H1 (cell line): ENCODE results near the gene CHRNA4. TPM values are rescaled to one million over a fixed set of nuclear protein-coding genes. Genes with fewer than 3 reads are reported as not detected.

Source experiments
- CTCF ChIA-PET: fragments of 300-600 bp; sonication (Branson Sonifier 250); formaldehyde crosslinking; loops from one replicate; lab custom pipeline; 2021; ENCODE audit not compliant: partially characterized antibody; lab: Charles Lee
- POLR2A ChIA-PET: fragments of 300-600 bp; sonication (Branson Sonifier 250); formaldehyde crosslinking; loops from one replicate; lab custom pipeline; 2021; ENCODE audit warnings: inconsistent platforms; ENCODE audit not compliant: partially characterized antibody; lab: Charles Lee
- DNase-seq, 2 experiments: peaks; one replicate each; pipeline versions ENCODE4 v3.0.0 to v3.0.0-alpha.2; 2010 to 2022; ENCODE audit warnings: low spot score in 2 of 2, low read depth in 1 of 2, mixed read lengths in 1 of 2
- FAIRE-seq: peaks from 2 replicates; lab custom pipeline; 2011; peaks lifted over from hg19 to GRCh38; lab: Jason Lieb, UNC
- H2AFZ ChIP-seq: 2 replicates; pipeline ENCODE4 v1.8.1; 2012; ENCODE audit warnings: low read length, inconsistent platforms
- H2AK5ac ChIP-seq: 2 replicates; pipeline ENCODE4 v1.6.1; 2013; ENCODE audit warnings: low read depth, low read length
- H2BK120ac ChIP-seq: replicated peaks from 2 replicates; pipeline ENCODE3; 2013; ENCODE audit warnings: low read depth, low read length, inconsistent platforms
- H2BK12ac ChIP-seq: 2 replicates; pipeline ENCODE4 v1.6.1; 2013; ENCODE audit warnings: low read depth, low read length
- H2BK15ac ChIP-seq: 2 replicates; pipeline ENCODE4 v1.6.1; 2013; ENCODE audit warnings: low read length
- H2BK20ac ChIP-seq: 2 replicates; pipeline ENCODE4 v1.6.1; 2013; ENCODE audit warnings: low read length
- H2BK5ac ChIP-seq: 2 replicates; pipeline ENCODE4 v1.6.1; 2013; ENCODE audit warnings: low read depth, low read length
- H3K14ac ChIP-seq: 2 replicates; pipeline ENCODE4 v1.6.1; 2013; ENCODE audit warnings: inconsistent platforms; ENCODE audit not compliant: insufficient read length
- H3K18ac ChIP-seq: 2 replicates; pipeline ENCODE4 v1.6.1; 2013; ENCODE audit warnings: low read length; ENCODE audit errors: extremely low read depth
- H3K23ac ChIP-seq: 2 replicates; pipeline ENCODE4 v1.6.1; 2013; ENCODE audit warnings: inconsistent platforms; ENCODE audit not compliant: insufficient read length
- H3K23me2 ChIP-seq: 2 replicates; pipeline ENCODE4 v1.6.1; 2013; ENCODE audit warnings: low read depth, low read length
- H3K27ac ChIP-seq: 2 replicates; pipeline ENCODE4 v1.6.1; 2011; ENCODE audit warnings: low read depth, low read length, inconsistent platforms
- H3K27me3 ChIP-seq, 4 experiments: replicated peaks in 1 of 4; 1 replicate in 1 of 4; 2 replicates in 3 of 4; pipeline versions ENCODE4 v1.6.1 to v1.8.1; 2011 to 2013; ENCODE audit warnings: low read length in 3 of 4, mild to moderate bottlenecking in 3 of 4, inconsistent platforms in 2 of 4, mixed read lengths in 2 of 4, moderate library complexity in 1 of 4; ENCODE audit not compliant: control insufficient read depth in 3 of 4, insufficient read depth in 3 of 4; ENCODE audit errors: extremely low read depth in 1 of 4
- H3K36me3 ChIP-seq, 4 experiments: 2 replicates each; pipeline versions ENCODE4 v1.6.1 to v1.8.1; 2011 to 2013; ENCODE audit warnings: mild to moderate bottlenecking in 4 of 4, low read length in 3 of 4, moderate library complexity in 2 of 4, control low read depth in 1 of 4, inconsistent platforms in 1 of 4; ENCODE audit not compliant: insufficient read depth in 4 of 4, control insufficient read depth in 2 of 4
- H3K4ac ChIP-seq: replicated peaks from 2 replicates; pipeline ENCODE3; 2013; ENCODE audit warnings: low read length, low read depth, mixed read lengths, inconsistent platforms; ENCODE audit not compliant: insufficient read length
- H3K4me1 ChIP-seq, 4 experiments: replicated peaks in 1 of 4; 1 replicate in 1 of 4; 2 replicates in 3 of 4; pipeline versions ENCODE4 v1.6.1 to v1.8.1; 2011 to 2013; ENCODE audit warnings: low read length in 3 of 4, inconsistent platforms in 2 of 4, mixed read lengths in 1 of 4; ENCODE audit not compliant: insufficient read depth in 4 of 4, control insufficient read depth in 3 of 4
- H3K4me2 ChIP-seq, 2 experiments: 2 replicates each; pipeline versions ENCODE4 v1.6.1 to v1.8.1; 2011 to 2013; ENCODE audit warnings: low read depth in 2 of 2, low read length in 2 of 2, control low read depth in 1 of 2, inconsistent platforms in 1 of 2, mild to moderate bottlenecking in 1 of 2; ENCODE audit not compliant: insufficient read depth in 1 of 2
- H3K4me3 ChIP-seq, 4 experiments: fragments of 200-600, 300-600 bp in 1 of 4; sonication (generic), shearing (Covaris generic), sonication (Bioruptor Twin) in 1 of 4; 2 replicates each; pipeline versions ENCODE4 v1.5.1 to v1.8.1; 2011 to 2016; ENCODE audit warnings: low read length in 4 of 4, low read depth in 3 of 4, control low read depth in 2 of 4, inconsistent platforms in 2 of 4, mild to moderate bottlenecking in 2 of 4, mixed read lengths in 1 of 4, moderate library complexity in 1 of 4; ENCODE audit not compliant: insufficient read depth in 2 of 4; ENCODE audit errors: extremely low read depth in 1 of 4
- H3K56ac ChIP-seq: replicated peaks from 2 replicates; pipeline ENCODE3; 2013; ENCODE audit warnings: low read depth, mild to moderate bottlenecking, mixed read lengths, low read length, inconsistent platforms; ENCODE audit not compliant: insufficient read length
- H3K79me1 ChIP-seq: 2 replicates; pipeline ENCODE4 v1.6.1; 2013; ENCODE audit warnings: low read depth, low read length, control low read depth
- H3K79me2 ChIP-seq, 2 experiments: 2 replicates each; pipeline versions ENCODE4 v1.6.1 to v1.8.1; 2012 to 2013; ENCODE audit warnings: low read length in 2 of 2, mild to moderate bottlenecking in 2 of 2, inconsistent platforms in 1 of 2; ENCODE audit not compliant: insufficient read depth in 2 of 2, control insufficient read depth in 1 of 2
- H3K9ac ChIP-seq, 4 experiments: replicated peaks in 1 of 4; 1 replicate in 1 of 4; 2 replicates in 3 of 4; pipeline versions ENCODE4 v1.6.1 to v1.8.1; 2011 to 2013; ENCODE audit warnings: low read depth in 3 of 4, low read length in 3 of 4, control low read depth in 2 of 4, mild to moderate bottlenecking in 2 of 4, moderate library complexity in 2 of 4, inconsistent platforms in 1 of 4; ENCODE audit errors: extremely low read depth in 1 of 4
- H3K9me3 ChIP-seq, 2 experiments: 2 replicates each; pipeline versions ENCODE4 v1.6.1 to v1.8.1; 2012 to 2013; ENCODE audit warnings: mild to moderate bottlenecking in 2 of 2, moderate library complexity in 2 of 2, control low read depth in 1 of 2, inconsistent platforms in 1 of 2, low read depth in 1 of 2, low read length in 1 of 2, mixed read lengths in 1 of 2; ENCODE audit not compliant: insufficient read depth in 2 of 2
- H4K20me1 ChIP-seq, 2 experiments: replicated peaks in 1 of 2; 2 replicates each; pipeline versions ENCODE3 to v1.8.1; 2011 to 2013; ENCODE audit warnings: inconsistent platforms in 2 of 2, low read length in 2 of 2, mild to moderate bottlenecking in 1 of 2; ENCODE audit not compliant: insufficient read depth in 2 of 2, control insufficient read depth in 1 of 2
- H4K5ac ChIP-seq: 2 replicates; pipeline ENCODE4 v1.6.1; 2013; ENCODE audit warnings: low read length, low read depth, mixed read lengths, inconsistent platforms; ENCODE audit not compliant: insufficient read length
- H4K8ac ChIP-seq: 2 replicates; pipeline ENCODE4 v1.8.0; 2013; ENCODE audit warnings: mild to moderate bottlenecking, moderate library complexity, low read length, inconsistent platforms; ENCODE audit not compliant: insufficient read depth; ENCODE audit errors: extremely low read depth
- H4K91ac ChIP-seq: replicated peaks from 2 replicates; pipeline ENCODE3; 2013; ENCODE audit warnings: low read length, mixed read lengths, inconsistent platforms; ENCODE audit not compliant: insufficient read length
- ASH2L ChIP-seq: fragments of 200-600, 300-600 bp; sonication (generic); IDR thresholded peaks from one replicate; pipeline ENCODE4 v1.7.1; 2017; ENCODE audit warnings: low read length
- EP300 ChIP-seq, 2 experiments: IDR thresholded peaks; 1 replicate in 1 of 2; 2 replicates in 1 of 2; pipeline ENCODE4 v1.6.1; 2011 to 2012; ENCODE audit warnings: low read depth in 2 of 2, low read length in 2 of 2, mild to moderate bottlenecking in 2 of 2, borderline replicate concordance in 1 of 2, inconsistent platforms in 1 of 2, moderate library complexity in 1 of 2
- GABPA ChIP-seq: IDR thresholded peaks from 2 replicates; pipeline ENCODE4 v1.6.1; 2011; ENCODE audit warnings: mild to moderate bottlenecking, low read length, moderate library complexity, borderline replicate concordance; ENCODE audit not compliant: insufficient read depth
- POLR2A ChIP-seq, 2 experiments: IDR thresholded peaks; 1 replicate in 1 of 2; 2 replicates in 1 of 2; pipeline ENCODE4 v1.6.1; 2011; ENCODE audit warnings: low read depth in 2 of 2, low read length in 2 of 2, mild to moderate bottlenecking in 2 of 2; ENCODE audit errors: control extremely low read depth in 1 of 2
- RAD21 ChIP-seq, 2 experiments: IDR thresholded peaks in 1 of 2; conservative IDR thresholded peaks in 1 of 2; 2 replicates each; pipeline ENCODE4 v1.6.1; 2011; ENCODE audit warnings: low read depth in 2 of 2, low read length in 2 of 2, improper control_type of control experiment in 1 of 2, inconsistent platforms in 1 of 2, mild to moderate bottlenecking in 1 of 2, moderate library complexity in 1 of 2
- USF2 ChIP-seq: IDR thresholded peaks from 2 replicates; pipeline ENCODE4 v1.6.1; 2011; ENCODE audit warnings: low read length, improper control_type of control experiment
- WGBS, 2 experiments: shearing (Covaris generic) in 1 of 2; methylation state at CpG; one replicate each; pipeline versions ENCODE4 v1.1.6 to v1.1.7; 2013 to 2015; ENCODE audit warnings: low lambda C conversion rate in 2 of 2, mixed read lengths in 2 of 2, inconsistent platforms in 1 of 2, low coverage in 1 of 2, missing lambda C conversion rate in 1 of 2; ENCODE audit not compliant: insufficient replicate concordance in 2 of 2, insufficient coverage in 1 of 2, insufficient read length in 1 of 2; ENCODE audit errors: extremely low coverage in 1 of 2, missing lambda C conversion rate in 1 of 2; 5-methylcytosine and 5-hydroxymethylcytosine counted together
- polyA plus RNA-seq, 7 experiments: library from polyadenylated mRNA; depleted of rRNA in 3 of 7; stranded (reverse) in 5 of 7; unstranded in 2 of 7; fragments of >200 nt in 5 of 7; fragments of 200-250 nt in 2 of 7; gene quantifications; 1 replicate in 5 of 7; 2 replicates in 1 of 7; 4 replicates in 1 of 7; pipeline versions ENCODE4 v1.2.1 to v1.2.3, GENCODE V29; 2011 to 2013; ENCODE audit warnings: missing spikeins in 2 of 7, mixed read lengths in 2 of 7
- total RNA-seq: library from RNA; stranded (reverse); fragmentation: NEBNext Ultra II Directional; extraction: Animal tissue kit (Norgen Biotek cat#: 25700); gene quantifications from 2 replicates; pipeline ENCODE4 v1.2.1, GENCODE V29; 2021
- TF ChIP-seq, protein P1 (sequence below): IDR thresholded peaks from 2 replicates; pipeline ENCODE4 v1.6.1; 2012; ENCODE audit warnings: inconsistent platforms

Gene CHRNA4
- total and polyA plus RNA-seq, 2 of the 8 experiments (the other 6 are each of a cell fraction or from before 2014, with no cell fraction given), result 4.3 to 5.7 TPM

DNA sequence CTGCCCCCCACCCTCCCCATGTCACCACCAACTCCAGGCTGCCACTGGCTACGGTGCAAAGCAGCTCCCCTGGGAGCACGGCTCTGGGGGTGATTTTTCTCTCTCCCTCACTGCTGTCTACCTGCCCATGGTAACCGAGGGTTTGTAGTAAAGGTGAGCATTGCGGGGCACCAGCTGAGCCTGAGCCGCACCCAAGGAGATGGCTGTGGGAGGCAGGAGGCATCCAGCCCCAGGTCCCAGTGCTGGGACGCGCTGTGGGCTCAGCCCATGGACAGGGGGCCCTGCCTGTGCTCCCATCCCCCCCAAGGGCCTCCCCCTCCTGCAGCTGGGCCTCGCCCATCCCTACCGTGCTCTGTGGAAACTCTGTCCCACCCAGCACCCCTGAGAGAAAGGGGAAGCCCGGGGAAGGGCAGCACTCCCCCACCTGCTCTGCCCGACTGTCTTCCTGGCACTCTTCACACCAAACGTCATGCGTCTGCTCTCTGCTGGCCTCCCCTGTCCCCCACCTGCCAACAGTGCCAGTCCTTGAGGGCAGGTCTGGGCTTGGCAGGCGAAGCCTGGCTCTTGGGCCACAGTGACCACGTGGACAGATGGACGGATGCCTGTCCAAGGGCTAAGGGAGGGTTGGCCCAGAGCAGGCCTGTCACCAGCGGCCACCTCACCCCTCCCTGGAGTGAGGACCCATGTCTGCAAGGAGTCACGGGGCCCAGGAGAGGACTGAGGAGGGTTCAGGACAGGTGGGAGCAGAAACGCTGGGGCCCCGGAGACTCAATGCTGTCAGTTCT is 3.8 kb upstream of the CHRNA4 start:
- H3K4me1 ChIP-seq, result peaks cover 0 to 19% (median 14%) of the 10 kb centered on the region in 4 experiments; a peak in 6 of 7 replicates
- no peak overlapping the region for H3K27ac ChIP-seq
- FAIRE-seq (no peak), DNase-seq (no peak)
- H3K79me2 ChIP-seq, result no peaks in the 10 kb centered on the region
- no peak overlapping the region for H2AK5ac ChIP-seq
- no peak overlapping the region for H3K4me2 ChIP-seq
- peak overlapping the region; percentile 38 for H3K4ac ChIP-seq
- H2AFZ ChIP-seq, result no peak overlapping the region
- peaks cover 2% of the 10 kb centered on the region; the same call in 1 of the 2 replicates for H3K79me1 ChIP-seq
- H3K9ac ChIP-seq, result no peak overlapping the region
- WGBS, 2 experiments, result 90% methylated on average over 14 of the region's 20 CpGs; no CpG with 5 or more reads in 1 of the 2 experiments
- CTCF ChIA-PET, result interaction anchor here (0.7 to 8.1 kb wide), 5 partner anchors 15 to 608 kb away, joined by 3 to 85 read pairs (median 3); no protein-coding TSS in a partner anchor
- H2BK12ac ChIP-seq, result peak overlapping the region; percentile 84; the same call in 1 of the 2 replicates
- H2BK5ac ChIP-seq, result no peak overlapping the region
- no peak overlapping the region for H4K5ac ChIP-seq
- H3K56ac ChIP-seq, result no peak overlapping the region
- TF ChIP-seq RAD21 (IDR thresholded peaks at IDR 0.05 in 1 of 2, conservative IDR thresholded peaks at IDR 0.05 in 1 of 2; ENCODE audit: low read depth in 2 of 2, low read length in 2 of 2), result no peak
- no peak for TF ChIP-seq USF2
- TF ChIP-seq EP300 (IDR thresholded peaks at IDR 0.05; ENCODE audit: borderline replicate concordance in 1 of 2, low read depth in 2 of 2, low read length in 2 of 2), result no peak
- TF ChIP-seq, protein P1, sequence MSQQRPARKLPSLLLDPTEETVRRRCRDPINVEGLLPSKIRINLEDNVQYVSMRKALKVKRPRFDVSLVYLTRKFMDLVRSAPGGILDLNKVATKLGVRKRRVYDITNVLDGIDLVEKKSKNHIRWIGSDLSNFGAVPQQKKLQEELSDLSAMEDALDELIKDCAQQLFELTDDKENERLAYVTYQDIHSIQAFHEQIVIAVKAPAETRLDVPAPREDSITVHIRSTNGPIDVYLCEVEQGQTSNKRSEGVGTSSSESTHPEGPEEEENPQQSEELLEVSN, result no peak
- no peak for TF ChIP-seq ASH2L
- no peak for TF ChIP-seq GABPA
- no peak for TF ChIP-seq POLR2A (IDR thresholded peaks at IDR 0.05; ENCODE audit: control extremely low read depth in 1 of 2, low read depth in 2 of 2, low read length in 2 of 2)
- no peak overlapping the region for H3K14ac ChIP-seq
- POLR2A ChIA-PET, result no interaction called here
- no peak overlapping the region for H2BK120ac ChIP-seq
- peaks cover 13% of the 10 kb centered on the region; the same call in 1 of the 2 replicates for H3K23me2 ChIP-seq
- H2BK15ac ChIP-seq, result no peak overlapping the region; the same call in 1 of the 2 replicates
- H3K36me3 ChIP-seq, result no peaks in the 10 kb centered on the region
- peak overlapping the region; percentile 65 for H4K91ac ChIP-seq
- no peak overlapping the region; the same call in 1 of the 2 replicates for H3K18ac ChIP-seq
- H3K23ac ChIP-seq, result no peak overlapping the region
- no peak overlapping the region for H2BK20ac ChIP-seq
- H3K27me3 ChIP-seq, result peaks cover 0 to 29% (median 18%) of the 10 kb centered on the region in 4 experiments; a peak in 6 of 7 replicates
- H3K9me3 ChIP-seq, result no peaks in the 10 kb centered on the region
- H4K20me1 ChIP-seq, result no peaks in the 10 kb centered on the region
- no peak overlapping the region for H3K4me3 ChIP-seq
- no peak overlapping the region for H4K8ac ChIP-seq
